CMK (cell line): Measurements from ENCODE around the gene E2F4.

ENCODE experiments used
- DNase-seq: peaks from one replicate; pipeline ENCODE4 v3.0.0-alpha.2; 2010; ENCODE audit warnings: low read depth

Gene E2F4

DNA sequence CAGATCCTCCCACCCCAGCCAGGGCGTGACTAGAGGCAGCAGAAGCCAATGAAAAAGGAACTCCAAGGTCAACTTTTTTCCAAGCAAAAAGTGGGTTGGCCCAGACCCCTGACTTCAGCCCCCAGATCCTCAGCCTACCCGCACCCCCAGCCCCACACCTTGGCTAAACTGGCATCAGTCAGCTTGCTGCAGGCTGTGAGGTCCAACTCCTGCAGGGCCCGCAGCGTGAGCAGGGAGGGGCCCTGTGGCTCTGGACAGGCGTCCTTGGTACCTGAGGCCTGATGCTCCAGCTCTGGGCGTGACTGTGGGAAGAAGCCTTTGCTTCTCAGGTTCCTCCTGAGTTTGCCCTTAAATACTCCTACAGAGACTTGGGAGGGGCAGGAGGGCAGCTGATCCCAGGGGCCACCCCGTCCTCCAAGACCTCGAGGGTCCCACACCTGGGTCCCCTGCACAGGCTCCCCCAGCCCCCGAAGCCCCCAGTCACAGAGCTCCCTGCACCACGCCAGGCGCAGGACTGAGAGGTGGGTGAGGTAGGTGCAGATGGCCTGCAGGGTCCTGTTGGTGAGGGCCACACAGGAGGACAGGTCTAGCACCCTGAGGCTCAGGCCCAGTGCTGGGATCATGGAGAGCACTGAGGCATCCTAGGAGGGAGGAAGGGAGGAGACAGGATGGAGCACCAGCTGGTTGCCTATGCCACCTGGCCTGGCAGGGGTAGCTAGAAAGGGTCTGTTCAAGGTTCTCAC lies 16.4 kb downstream of the E2F4 start:
- no peak for DNase-seq

DNA sequence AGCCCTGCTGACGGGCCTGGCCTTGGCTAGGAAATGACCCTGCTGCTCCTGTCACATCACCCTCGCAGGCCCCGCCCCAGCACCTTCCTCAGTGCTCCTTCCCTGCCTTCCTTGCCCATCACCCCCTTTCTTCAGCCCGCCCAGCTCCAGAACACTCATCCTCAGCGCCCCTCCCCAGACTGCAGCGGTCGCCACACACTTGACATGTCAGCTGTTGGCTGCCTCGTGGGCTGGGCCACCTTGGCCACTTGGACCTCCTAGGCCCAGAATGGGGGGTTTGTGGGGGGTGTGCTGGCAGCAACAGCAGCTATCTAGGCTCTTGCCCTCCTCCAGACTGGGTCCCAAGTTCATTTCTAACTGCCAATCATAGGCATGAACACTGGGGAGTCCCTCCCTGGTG lies 17.6 kb downstream of the E2F4 start:
- no peak for DNase-seq

DNA sequence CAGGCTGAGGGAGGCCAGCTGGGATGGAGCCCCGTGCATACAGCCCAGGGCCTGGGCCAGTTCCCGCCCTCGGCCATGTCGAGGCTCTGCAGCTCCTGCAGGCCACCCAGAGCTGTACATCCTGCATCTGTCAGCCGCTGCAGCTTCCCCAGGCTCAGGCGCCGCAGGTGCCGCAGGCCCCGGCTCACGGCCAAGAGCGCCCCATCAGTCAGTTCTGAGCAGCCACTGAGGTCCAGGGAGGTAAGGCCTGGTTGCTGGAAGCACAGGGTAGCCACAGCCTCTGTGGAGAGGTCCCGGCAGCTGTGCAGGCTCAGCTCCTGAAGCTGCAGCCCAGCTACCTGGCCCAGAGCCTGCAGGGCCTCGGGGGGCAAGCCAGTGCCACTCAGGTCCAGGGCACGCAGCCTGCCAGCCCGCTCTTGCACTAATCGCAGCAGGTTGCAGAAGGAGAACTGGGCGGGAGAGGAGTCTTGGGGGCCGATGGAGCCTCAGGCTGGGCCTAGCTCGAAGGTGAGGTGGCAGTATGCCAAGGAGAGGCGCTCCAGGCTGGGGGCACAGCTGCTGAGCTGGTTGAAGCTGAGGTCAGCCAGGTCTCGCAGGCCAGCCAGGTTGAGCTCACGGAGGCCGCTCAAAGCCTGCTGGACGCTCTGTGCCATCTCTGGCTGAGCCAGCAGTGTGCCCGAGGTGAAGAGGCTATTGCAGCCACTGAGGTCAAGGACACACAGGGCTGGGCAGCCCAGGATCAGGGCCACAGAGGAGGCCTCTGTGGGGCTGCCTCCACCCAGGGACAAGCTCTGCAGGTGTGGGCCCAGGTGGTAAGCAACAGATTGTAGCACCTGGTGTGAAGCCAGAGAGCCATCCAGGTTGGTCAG lies 18.3 kb downstream of the E2F4 start:
- no peak for DNase-seq

DNA sequence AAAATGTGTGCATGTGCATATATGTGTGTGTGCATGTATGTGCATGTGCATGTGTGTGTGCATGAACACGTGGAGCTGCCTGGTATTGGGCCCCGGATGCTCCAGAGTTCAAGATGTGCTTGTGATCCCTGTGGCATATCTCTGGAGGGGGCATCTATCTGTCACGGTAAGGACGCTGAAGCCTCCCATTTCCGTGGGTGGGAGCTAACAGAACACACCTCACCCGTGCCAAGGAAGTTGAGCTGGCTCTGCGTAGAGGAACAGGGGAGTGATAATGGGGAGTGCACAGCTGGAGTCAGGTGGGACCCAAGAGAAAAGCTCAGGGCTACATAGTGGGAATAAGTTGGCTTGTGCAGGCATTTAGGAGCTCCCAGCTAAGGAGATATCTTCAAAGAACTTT lies 19.7 kb downstream of the E2F4 start:
- no peak for DNase-seq

- no peak for DNase-seq
These were observed 20.8 kb downstream of the E2F4 start for GRCh38 chr16:67212766-67213165.

DNA sequence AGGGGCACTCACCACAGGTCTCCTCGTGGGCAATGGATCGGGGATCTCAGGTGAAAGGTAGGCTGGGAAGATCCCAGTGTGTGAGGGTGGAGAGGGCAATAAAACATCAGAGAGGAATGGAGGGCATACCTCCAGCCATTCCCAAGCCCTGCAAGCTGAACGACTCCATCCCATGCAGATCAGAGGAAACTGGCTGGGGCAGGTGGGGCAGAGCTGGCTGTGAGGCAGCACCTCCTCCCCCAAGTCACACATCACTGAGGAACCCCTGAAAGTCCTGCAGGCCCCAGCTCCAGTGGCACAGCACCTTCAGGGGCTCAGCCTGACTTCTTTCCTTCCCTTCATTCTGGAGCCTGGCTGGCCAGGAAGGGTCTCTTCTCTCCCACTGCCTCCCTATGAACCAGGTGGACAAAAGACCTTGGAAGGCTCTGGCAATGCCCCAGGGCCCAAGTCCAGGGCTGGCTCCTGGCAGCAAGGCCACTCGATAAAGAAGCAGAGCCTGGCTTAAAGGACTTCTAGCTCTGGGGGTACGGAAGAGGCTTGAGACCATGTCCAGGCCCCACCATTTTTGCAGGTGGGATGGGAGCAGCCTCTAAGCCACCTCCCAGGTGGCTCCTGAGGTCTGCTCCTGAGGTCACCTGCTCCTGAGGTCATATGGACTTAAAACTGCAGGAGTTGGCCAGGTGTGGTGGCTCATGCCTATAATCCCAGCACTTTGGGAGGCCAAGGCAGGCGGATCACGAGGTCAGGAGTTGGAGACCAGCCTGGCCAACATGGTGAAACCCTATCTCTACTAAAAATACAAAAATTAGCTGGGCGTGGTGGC lies 21.5 kb downstream of the E2F4 start:
- DNase-seq, result no peak

DNA sequence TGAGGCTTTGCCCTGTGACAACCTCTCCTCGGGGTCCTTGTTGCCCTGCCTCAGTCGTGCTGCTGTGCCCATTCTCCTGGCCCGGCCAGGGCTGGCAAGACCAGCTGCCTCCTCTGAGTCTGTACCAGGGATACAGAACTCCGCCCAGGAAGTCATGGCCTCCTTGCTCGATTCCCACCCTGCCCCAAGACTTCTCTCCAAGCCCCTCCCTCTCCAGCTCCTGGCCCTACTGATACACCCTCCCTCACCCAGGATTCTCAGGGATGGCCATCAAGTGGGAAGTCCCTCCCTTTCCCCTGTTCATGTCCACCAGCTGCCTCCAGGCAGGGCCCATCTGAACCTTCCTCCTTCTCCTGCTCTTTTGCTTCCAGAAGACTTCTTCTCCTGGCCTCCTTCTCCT lies 23.8 kb downstream of the E2F4 start:
- peak; percentile 52 for DNase-seq

- DNase-seq, result peak; percentile 89
These were observed 24.9 kb downstream of the E2F4 start for GRCh38 chr16:67216612-67217490.

GRCh38 chr16:67223992-67224391 lies 32.0 kb downstream of the E2F4 start:
- no peak for DNase-seq

- no peak for DNase-seq
These were observed 34.4 kb downstream of the E2F4 start for GRCh38 chr16:67226295-67226803.

DNA sequence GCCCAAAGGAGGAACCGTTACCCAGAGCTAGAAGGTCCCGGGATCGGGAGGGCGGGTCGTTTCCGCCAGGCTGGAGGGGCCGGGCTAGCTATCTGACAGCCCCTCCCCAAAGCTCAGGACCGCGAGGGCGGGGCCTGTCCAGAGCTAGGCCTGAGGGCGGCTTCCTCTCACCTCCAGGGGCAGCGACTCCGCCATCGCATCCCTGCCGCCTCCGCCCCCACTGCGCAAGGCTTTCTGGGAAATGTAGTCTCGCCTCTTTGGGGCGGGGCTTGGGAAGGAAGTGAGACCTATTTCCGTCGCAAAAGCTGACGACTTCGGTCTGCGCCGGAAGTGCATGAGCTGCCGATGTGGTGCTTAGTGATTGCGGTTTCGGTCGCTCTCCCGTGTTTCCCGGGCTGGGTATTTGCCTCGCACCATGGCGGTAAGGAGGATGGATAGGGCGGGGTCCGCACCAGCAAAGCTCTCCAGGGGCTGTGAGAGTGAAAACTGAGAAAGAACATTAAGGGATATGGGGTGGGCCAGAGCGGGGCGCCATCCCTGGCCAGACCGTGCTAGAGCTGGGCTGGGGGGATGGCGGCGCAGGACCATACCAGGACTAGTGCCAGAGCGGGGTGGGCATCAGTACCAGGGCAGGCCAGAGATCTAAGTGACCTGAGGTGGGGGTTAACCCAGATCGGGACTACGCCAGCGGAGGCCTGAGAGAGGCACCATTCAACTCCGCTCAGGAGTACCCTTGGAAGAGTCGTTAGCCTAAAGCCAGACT lies 35.0 kb downstream of the E2F4 start, which contains the start of gene TMEM208:
Gene TMEM208, plus strand, starts transcription at position 327 of the 763 bp plus-strand sequence. Its CDS starts 89 bp downstream, at position 416.
- DNase-seq, result peak; percentile 98

DNA sequence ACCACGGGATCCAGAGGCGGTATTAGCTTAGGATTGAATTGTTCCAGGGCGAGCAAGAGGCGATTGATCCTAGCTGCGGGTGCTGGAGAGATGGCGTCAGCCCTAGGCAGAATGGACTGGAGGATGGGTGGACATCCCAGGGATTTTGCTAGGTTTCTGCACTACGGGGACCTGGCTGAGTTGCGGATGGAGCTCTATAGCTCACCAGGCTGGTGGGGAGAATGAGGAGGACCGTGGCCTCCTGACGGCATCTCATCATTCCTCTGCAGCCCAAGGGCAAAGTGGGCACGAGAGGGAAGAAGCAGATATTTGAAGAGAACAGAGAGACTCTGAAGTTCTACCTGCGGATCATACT lies 35.6 kb downstream of the E2F4 start:
- DNase-seq, result no peak

GRCh38 chr16:67228034-67228785 lies 36.3 kb downstream of the E2F4 start:
- DNase-seq, result no peak

GRCh38 chr16:67228905-67229304 lies 37.0 kb downstream of the E2F4 start:
- no peak for DNase-seq

DNA sequence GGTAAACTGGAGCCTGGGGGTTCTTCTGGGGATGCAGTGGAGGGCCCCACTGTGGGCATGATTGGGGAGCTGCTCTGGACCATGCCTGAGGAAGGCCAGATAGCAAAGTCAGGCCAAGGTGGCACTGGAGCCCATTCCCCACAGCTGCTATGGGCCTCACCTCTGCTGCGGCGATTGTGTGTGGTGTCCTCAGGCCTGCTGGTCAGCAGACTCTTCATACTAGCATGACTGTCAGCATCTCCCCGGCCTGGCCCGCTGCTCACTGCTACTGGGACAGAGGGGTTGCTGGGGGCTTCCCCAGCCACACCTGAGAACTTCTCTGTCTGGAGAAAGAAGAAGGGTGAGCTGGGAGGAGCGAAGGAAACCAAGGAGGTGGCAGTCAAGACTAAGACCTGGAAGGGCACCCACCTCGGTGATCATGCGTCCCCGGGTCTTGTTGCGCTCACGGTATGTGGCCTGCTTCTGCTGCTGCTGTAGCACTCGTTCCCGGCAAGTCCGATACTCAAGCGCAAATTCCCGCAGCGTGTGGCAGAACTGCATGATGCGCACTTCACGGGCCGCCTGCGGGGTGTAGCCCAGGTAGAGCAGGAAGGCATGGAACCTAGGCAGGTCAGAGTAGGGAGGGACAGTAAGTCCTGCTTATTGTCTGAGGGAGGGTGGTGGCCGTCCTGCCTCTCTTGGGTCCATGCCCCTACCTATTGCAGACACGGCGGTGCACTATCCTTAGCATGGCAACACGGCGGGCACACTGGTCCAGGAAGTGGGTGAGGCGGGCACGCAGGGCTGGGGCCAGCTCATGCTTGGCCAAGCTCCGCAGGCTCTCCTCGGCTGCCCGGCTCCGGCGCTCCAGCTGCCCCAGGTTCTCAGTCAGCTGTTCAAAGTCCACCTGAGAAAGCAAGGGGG lies 38.2 kb downstream of the E2F4 start:
- no peak for DNase-seq

- DNase-seq, result no peak
These were observed 39.1 kb downstream of the E2F4 start for GRCh38 chr16:67230809-67231660.

DNA sequence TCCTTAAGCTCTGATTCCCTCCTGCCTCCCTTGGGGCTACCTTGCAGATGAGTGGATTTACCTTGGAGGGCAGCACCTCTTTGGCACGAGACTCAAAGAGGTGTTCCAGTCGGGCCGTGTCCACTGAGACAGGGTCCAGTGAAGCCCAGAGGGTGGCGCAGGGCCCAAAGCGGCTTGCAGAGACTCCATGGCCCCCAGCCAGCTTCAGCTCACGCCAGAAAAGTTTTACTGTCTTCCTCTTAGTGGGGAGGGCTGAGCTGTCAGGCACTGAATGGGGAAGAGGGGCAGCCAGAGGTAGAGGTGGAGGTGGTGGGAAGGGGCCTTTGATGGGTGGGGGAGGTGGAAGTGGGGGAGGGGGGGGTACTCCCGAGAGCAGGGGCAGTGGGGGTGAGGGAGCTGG lies 41.6 kb downstream of the E2F4 start:
- no peak for DNase-seq

- DNase-seq, result no peak
These were observed 42.2 kb downstream of the E2F4 start for GRCh38 chr16:67234180-67234597.
